AG04450 (cell line): ENCODE measurements around the gene MYO1B. TPM values are rescaled to one million over a fixed set of nuclear protein-coding genes. Genes with fewer than 3 reads are reported as not detected.

Source experiments
- CTCF ChIA-PET: fragments of 300-600, 350-600 bp; formaldehyde crosslinking; extraction: SDS; loops from one replicate; lab custom pipeline; 2022; ENCODE audit warnings: antibody characterized with exemption, inconsistent platforms; lab: Charles Lee
- POLR2A ChIA-PET: fragments of 350-600 bp; formaldehyde crosslinking; extraction: SDS; loops from one replicate; lab custom pipeline; 2021; ENCODE audit warnings: antibody characterized with exemption, inconsistent platforms; lab: Yijun Ruan, JAX
- DNase-seq: peaks from one replicate; pipeline ENCODE4 v3.0.0-alpha.2; 2011; ENCODE audit warnings: low read depth, low spot score
- H3K27ac ChIP-seq: one replicate; pipeline ENCODE4 v1.5.1; 2012; ENCODE audit warnings: low read depth, low read length, control low read depth
- H3K27me3 ChIP-seq: one replicate; pipeline ENCODE4 v1.6.0; 2012; ENCODE audit warnings: low read length; ENCODE audit not compliant: control insufficient read depth, insufficient read depth
- H3K4me3 ChIP-seq: 2 replicates; pipeline ENCODE4 v1.5.1; 2011; ENCODE audit warnings: mild to moderate bottlenecking, low read depth, low read length, control low read depth
- H3K9me3 ChIP-seq: 2 replicates; pipeline ENCODE4 v1.5.1; 2012; ENCODE audit warnings: low read length; ENCODE audit not compliant: control insufficient read depth, insufficient read depth
- polyA plus RNA-seq: library from polyadenylated mRNA; depleted of rRNA; stranded (reverse); fragments of >200 nt; gene quantifications from 2 replicates; pipeline ENCODE4 v1.2.3, GENCODE V29; 2011
- TF ChIP-seq, protein P1 (sequence below): IDR thresholded peaks from 2 replicates; pipeline ENCODE4 v1.5.1; 2011; ENCODE audit warnings: low read depth, low read length, control low read depth, inconsistent platforms

Gene MYO1B
- polyA plus RNA-seq, 1 experiment: 149 TPM

DNA sequence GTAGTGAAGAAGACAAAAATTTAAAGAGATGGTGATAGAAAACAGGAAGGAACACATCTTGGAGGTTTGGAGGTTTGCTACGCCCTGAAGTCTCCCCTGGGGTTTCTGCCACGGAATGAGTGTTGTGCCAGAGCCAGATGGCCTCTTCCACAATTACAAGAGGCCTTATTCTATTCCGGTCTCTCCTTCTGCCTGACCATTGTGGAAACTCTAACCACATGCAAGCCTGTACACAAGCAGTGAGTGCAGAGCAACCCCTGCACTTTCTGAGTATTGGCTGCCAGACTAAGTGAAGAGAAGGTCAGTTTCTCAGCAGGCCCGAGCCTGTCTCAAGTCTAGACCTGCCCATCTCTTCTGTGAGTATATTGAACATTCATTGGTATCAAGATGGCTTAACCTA, 22.7 kb upstream of the MYO1B start:
- TF ChIP-seq, protein P1, sequence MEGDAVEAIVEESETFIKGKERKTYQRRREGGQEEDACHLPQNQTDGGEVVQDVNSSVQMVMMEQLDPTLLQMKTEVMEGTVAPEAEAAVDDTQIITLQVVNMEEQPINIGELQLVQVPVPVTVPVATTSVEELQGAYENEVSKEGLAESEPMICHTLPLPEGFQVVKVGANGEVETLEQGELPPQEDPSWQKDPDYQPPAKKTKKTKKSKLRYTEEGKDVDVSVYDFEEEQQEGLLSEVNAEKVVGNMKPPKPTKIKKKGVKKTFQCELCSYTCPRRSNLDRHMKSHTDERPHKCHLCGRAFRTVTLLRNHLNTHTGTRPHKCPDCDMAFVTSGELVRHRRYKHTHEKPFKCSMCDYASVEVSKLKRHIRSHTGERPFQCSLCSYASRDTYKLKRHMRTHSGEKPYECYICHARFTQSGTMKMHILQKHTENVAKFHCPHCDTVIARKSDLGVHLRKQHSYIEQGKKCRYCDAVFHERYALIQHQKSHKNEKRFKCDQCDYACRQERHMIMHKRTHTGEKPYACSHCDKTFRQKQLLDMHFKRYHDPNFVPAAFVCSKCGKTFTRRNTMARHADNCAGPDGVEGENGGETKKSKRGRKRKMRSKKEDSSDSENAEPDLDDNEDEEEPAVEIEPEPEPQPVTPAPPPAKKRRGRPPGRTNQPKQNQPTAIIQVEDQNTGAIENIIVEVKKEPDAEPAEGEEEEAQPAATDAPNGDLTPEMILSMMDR: no peak
- DNase-seq: no peak
- ChIA-PET POLR2A (no interaction called here), CTCF (interaction anchor here (5.8 kb wide), 1 partner anchor 279 kb away, joined by 117 read pairs; no protein-coding TSS in a partner anchor)
- Histone ChIP-seq H3K4me3 (no peak overlapping the region), H3K27me3 (no peaks in the 10 kb centered on the region), H3K9me3 (no peaks in the 10 kb centered on the region), H3K27ac (no peak overlapping the region)

DNA sequence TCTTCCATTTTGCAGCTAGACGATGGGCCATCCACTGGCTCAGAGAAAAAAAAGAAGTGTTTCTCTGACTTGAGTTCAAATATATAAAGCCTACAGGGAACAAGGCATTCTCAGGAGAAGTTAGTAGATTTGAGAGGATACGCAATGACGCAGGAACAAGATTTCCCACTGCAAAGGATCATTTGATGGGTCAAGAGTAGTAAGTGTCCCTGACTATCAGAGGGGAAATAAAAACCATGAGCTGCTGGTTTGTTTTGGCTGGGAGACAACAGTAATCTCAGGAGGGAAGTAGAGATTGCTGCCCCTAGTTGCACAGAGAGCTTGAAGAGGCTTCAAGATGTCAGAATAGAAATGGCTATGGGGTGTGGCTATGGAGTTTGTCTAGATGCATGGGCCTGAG, 22.3 kb upstream of the MYO1B start:
- TF ChIP-seq, protein P1: no peak
- DNase-seq: no peak
- ChIA-PET POLR2A (no interaction called here), CTCF (interaction anchor here (1.1 kb wide), 1 partner anchor 278 kb away, joined by 4 read pairs; no protein-coding TSS in a partner anchor)
- no peaks in the 10 kb centered on the region for H3K27me3 ChIP-seq
- no peak overlapping the region for H3K4me3 ChIP-seq
- no peak overlapping the region for H3K27ac ChIP-seq
- no peaks in the 10 kb centered on the region for H3K9me3 ChIP-seq

DNA sequence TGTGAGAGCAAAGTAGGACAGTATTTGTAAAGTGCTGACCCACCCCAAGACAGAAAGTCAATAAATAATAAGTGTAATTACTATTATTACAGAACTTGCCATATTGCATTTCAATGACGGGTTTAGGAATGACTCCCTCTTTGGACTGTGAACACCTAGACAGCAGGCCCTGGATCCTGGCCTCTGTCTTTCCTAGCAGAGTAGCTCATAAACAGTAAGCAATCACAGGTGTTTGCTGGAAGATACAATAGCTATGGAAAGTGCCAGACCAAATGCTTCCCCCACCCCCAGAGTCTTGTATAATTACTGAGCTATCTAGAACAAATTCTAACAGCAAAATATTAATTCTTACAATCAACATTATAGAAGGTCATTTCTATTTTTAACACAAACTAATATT, 20.1 kb upstream of the MYO1B start:
- no peak for DNase-seq
- TF ChIP-seq, protein P1: no peak
- POLR2A ChIA-PET: no interaction called here
- H3K9me3 ChIP-seq: no peaks in the 10 kb centered on the region
- H3K27me3 ChIP-seq: no peaks in the 10 kb centered on the region
- no peak overlapping the region for H3K4me3 ChIP-seq
- no peak overlapping the region for H3K27ac ChIP-seq
- CTCF ChIA-PET: interaction anchor here (1.1 to 1.6 kb wide), 3 partner anchors 60 to 297 kb away, joined by 3 to 13 read pairs (median 3); no protein-coding TSS in a partner anchor

DNA sequence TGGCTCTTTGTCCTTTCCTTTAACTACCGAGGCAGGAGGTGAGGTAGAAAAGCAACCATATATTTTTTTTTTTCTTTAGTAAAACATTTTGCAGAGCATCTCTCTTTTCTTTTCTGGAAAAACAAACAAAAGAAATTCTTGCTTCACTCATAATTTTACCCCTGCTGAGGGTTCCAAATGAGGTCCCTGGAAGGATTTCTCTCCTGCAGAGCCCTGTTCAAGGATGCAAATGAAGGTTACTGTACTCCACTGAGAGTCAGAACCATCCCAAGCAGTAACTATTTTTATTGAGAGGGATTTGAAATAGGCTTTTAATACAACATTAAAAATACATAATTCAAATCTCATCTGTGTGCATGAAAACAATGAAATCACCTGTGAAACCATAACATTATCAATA, 19.5 kb upstream of the MYO1B start:
- H3K27me3 ChIP-seq: no peaks in the 10 kb centered on the region
- CTCF ChIA-PET: interaction anchor here (1.1 to 1.6 kb wide), 3 partner anchors 61 to 296 kb away, joined by 3 to 13 read pairs (median 3); no protein-coding TSS in a partner anchor
- no peak for DNase-seq
- H3K9me3 ChIP-seq: no peaks in the 10 kb centered on the region
- H3K27ac ChIP-seq: no peak overlapping the region
- POLR2A ChIA-PET: no interaction called here
- TF ChIP-seq, protein P1: no peak
- H3K4me3 ChIP-seq: no peak overlapping the region

DNA sequence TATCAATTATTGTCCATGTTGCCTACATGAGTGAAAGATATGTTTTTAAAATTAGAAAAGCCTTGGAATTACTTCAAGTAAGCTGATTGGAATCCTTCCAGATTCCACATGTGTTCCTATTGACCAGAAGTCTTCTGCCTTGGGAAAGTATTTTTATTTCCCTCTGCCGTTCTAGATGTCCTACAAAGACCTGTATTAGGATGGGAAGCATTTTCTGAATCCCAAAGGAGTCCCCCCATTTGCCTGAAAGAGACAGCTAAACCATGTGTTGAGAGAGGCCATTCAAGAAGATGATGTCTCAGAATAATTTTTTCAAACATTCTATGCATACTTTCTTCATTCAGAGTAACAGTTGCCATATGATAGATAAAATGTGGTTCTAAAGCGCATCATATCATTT, 19.0 kb upstream of the MYO1B start:
- TF ChIP-seq, protein P1: no peak
- Histone ChIP-seq H3K27me3 (no peaks in the 10 kb centered on the region), H3K4me3 (no peak overlapping the region), H3K9me3 (no peaks in the 10 kb centered on the region), H3K27ac (no peak overlapping the region)
- ChIA-PET CTCF (interaction anchor here (1.6 kb wide), 1 partner anchor 275 kb away, joined by 13 read pairs; no protein-coding TSS in a partner anchor), POLR2A (no interaction called here)
- DNase-seq: no peak
